DOHH2 (cell line): ENCODE measurements around the gene C2CD3.

ENCODE experiments used
- H3F3A ChIP-seq: fragments of 200-600 bp; sonication (generic), shearing (Covaris generic); 2 replicates; pipeline ENCODE4 v1.6.0; 2016; ENCODE audit warnings: antibody characterized with exemption, mild to moderate bottlenecking; ENCODE audit not compliant: control insufficient read depth, insufficient read depth
- H3K27ac ChIP-seq: fragments of 200-600 bp; sonication (generic); 2 replicates; pipeline ENCODE4 v1.5.1; 2014; ENCODE audit warnings: low read depth, mild to moderate bottlenecking, low read length, moderate library complexity
- H3K27me3 ChIP-seq: fragments of 200-600 bp; sonication (generic); 2 replicates; pipeline ENCODE4 v1.6.1; 2014; ENCODE audit warnings: mild to moderate bottlenecking, low read length, mixed read lengths; ENCODE audit not compliant: control insufficient read depth
- H3K36me3 ChIP-seq: fragments of 200-600 bp; sonication (generic); 2 replicates; pipeline ENCODE4 v1.6.1; 2014; ENCODE audit warnings: mild to moderate bottlenecking, low read length, moderate library complexity, mixed read lengths; ENCODE audit not compliant: control insufficient read depth
- H3K4me1 ChIP-seq: fragments of 200-600 bp; sonication (generic); 2 replicates; pipeline ENCODE4 v1.6.1; 2014; ENCODE audit warnings: mild to moderate bottlenecking, low read length, mixed read lengths; ENCODE audit not compliant: control insufficient read depth
- H3K4me2 ChIP-seq: fragments of 200-600 bp; sonication (generic); 2 replicates; pipeline ENCODE4 v1.6.0; 2014; ENCODE audit warnings: mild to moderate bottlenecking, low read length, moderate library complexity
- H3K4me3 ChIP-seq: fragments of 200-600 bp; sonication (generic); 2 replicates; pipeline ENCODE4 v1.5.1; 2014; ENCODE audit warnings: mild to moderate bottlenecking, low read length, mixed read lengths
- H3K79me2 ChIP-seq: fragments of 200-600 bp; sonication (generic); 2 replicates; pipeline ENCODE4 v1.6.1; 2014; ENCODE audit warnings: mild to moderate bottlenecking, low read length, mixed read lengths; ENCODE audit not compliant: control insufficient read depth
- H3K9me2 ChIP-seq: fragments of 200-600 bp; sonication (generic); replicated peaks from 2 replicates; pipeline ENCODE4 v1.6.1; 2014; ENCODE audit warnings: mild to moderate bottlenecking, low read length, mixed read lengths; ENCODE audit not compliant: control insufficient read depth
- H3K9me3 ChIP-seq: fragments of 200-600 bp; sonication (generic); 2 replicates; pipeline ENCODE4 v1.6.1; 2014; ENCODE audit warnings: antibody characterized with exemption, low read length, mixed read lengths; ENCODE audit not compliant: control insufficient read depth, insufficient read depth
- H4K20me1 ChIP-seq: fragments of 200-600 bp; sonication (generic); 2 replicates; pipeline ENCODE4 v1.6.0; 2014; ENCODE audit warnings: low read depth, mild to moderate bottlenecking, antibody characterized with exemption, low read length, moderate library complexity; ENCODE audit not compliant: control insufficient read depth, insufficient read depth
- CTCF ChIP-seq: fragments of 200-600 bp; sonication (generic); IDR thresholded peaks from one replicate; pipeline ENCODE4 v1.5.1; 2014; ENCODE audit warnings: antibody characterized with exemption, mild to moderate bottlenecking, low read depth, low read length; ENCODE audit not compliant: poor library complexity, severe bottlenecking
- EZH2phosphoT487 ChIP-seq: fragments of 200-600 bp; sonication (generic); IDR thresholded peaks from 2 replicates; pipeline ENCODE4 v1.6.1; 2017; ENCODE audit warnings: borderline replicate concordance, mild to moderate bottlenecking, antibody characterized with exemption, low read length, moderate library complexity, mixed read lengths

The C2CD3 gene

GRCh38 chr11:74048993-74049392 is 121.8 kb downstream of the C2CD3 start:
- no peaks in the 10 kb centered on the region for H3K79me2 ChIP-seq
- TF ChIP-seq CTCF (no peak), EZH2phosphoT487 (no peak)
- H4K20me1 ChIP-seq, result no peaks in the 10 kb centered on the region
- peaks cover 45% of the 10 kb centered on the region for H3K36me3 ChIP-seq
- H3K4me1 ChIP-seq, result no peaks in the 10 kb centered on the region
- no peak overlapping the region for H3K4me3 ChIP-seq
- H3K27me3 ChIP-seq, result no peaks in the 10 kb centered on the region
- H3K27ac ChIP-seq, result no peak overlapping the region
- no peak overlapping the region for H3K4me2 ChIP-seq
- H3K9me3 ChIP-seq, result no peaks in the 10 kb centered on the region
- H3K9me2 ChIP-seq, result no peaks in the 10 kb centered on the region
- no peaks in the 10 kb centered on the region for H3F3A ChIP-seq

- Histone ChIP-seq H3K4me3 (no peak overlapping the region), H3K27ac (no peak overlapping the region), H3F3A (no peaks in the 10 kb centered on the region), H3K79me2 (no peaks in the 10 kb centered on the region), H3K9me3 (no peaks in the 10 kb centered on the region), H3K36me3 (peaks cover 53% of the 10 kb centered on the region), H3K9me2 (no peaks in the 10 kb centered on the region), H3K4me2 (no peak overlapping the region), H3K4me1 (no peaks in the 10 kb centered on the region; the same call in 1 of the 2 replicates), H3K27me3 (no peaks in the 10 kb centered on the region), H4K20me1 (no peaks in the 10 kb centered on the region)
- TF ChIP-seq CTCF (no peak), EZH2phosphoT487 (no peak)
Measured at GRCh38 chr11:74044538-74044937, 126.3 kb downstream of the C2CD3 start.

- no peaks in the 10 kb centered on the region; the same call in 1 of the 2 replicates for H3K4me1 ChIP-seq
Measured at GRCh38 chr11:74043450-74043849, 127.4 kb downstream of the C2CD3 start.

More at GRCh38 chr11:74043450-74043849, 127.4 kb downstream of the C2CD3 start:
- H3K4me2 ChIP-seq, result no peak overlapping the region
- H3K9me3 ChIP-seq, result no peaks in the 10 kb centered on the region
- no peaks in the 10 kb centered on the region for H3K79me2 ChIP-seq
- H3K27me3 ChIP-seq, result no peaks in the 10 kb centered on the region
- H3K9me2 ChIP-seq, result no peaks in the 10 kb centered on the region
- H3K36me3 ChIP-seq, result peaks cover 58% of the 10 kb centered on the region
- H3K27ac ChIP-seq, result no peak overlapping the region
- H3F3A ChIP-seq, result no peaks in the 10 kb centered on the region
- no peak overlapping the region for H3K4me3 ChIP-seq
- H4K20me1 ChIP-seq, result no peaks in the 10 kb centered on the region
- TF ChIP-seq CTCF, result no peak
